K562 (cell line): Measurements from ENCODE around the gene ACAA2. TPM values are rescaled to one million over a fixed set of nuclear protein-coding genes. Genes with fewer than 3 reads are reported as not detected.

Experiments used
- ARID2 ChIP-seq: fragments of 450-650 bp; IDR thresholded peaks from 2 replicates; pipeline ENCODE4 v1.6.1; 2017; ENCODE audit warnings: antibody characterized with exemption, mild to moderate bottlenecking
- CLOCK ChIP-seq: fragments of 250-450 bp; sonication (Bioruptor Pico); IDR thresholded peaks from 2 replicates; pipeline ENCODE4 v1.4.0; 2020; ENCODE audit warnings: mild to moderate bottlenecking, moderate library complexity, borderline replicate concordance
- SMC3 ChIP-seq: conservative IDR thresholded peaks from 2 replicates; pipeline ENCODE4 v1.6.1; 2011; ENCODE audit warnings: low read depth, low read length, improper control_type of control experiment; ENCODE audit not compliant: insufficient read depth
- polyA plus RNA-seq, 8 experiments: library from polyadenylated mRNA; depleted of rRNA in 4 of 8; stranded (reverse) in 5 of 8; unstranded in 3 of 8; fragments of >200 nt; fragmentation: Nextera tagmentation in 2 of 8; fragmentation: Illumina TruSeq in 1 of 8; extraction: Ambion mirVana in 2 of 8; extraction: Trizol in 1 of 8; gene quantifications; 2 replicates each; pipeline versions ENCODE4 v1.2.1 to v1.2.3, GENCODE V29; 2011 to 2014; ENCODE audit warnings: inconsistent platforms in 1 of 8, missing spikeins in 1 of 8
- total RNA-seq, 7 experiments: library from RNA; depleted of rRNA in 6 of 7; stranded (reverse); fragments of >200 nt in 6 of 7; fragmentation: Illumina TruSeq in 2 of 7; extraction: Trizol in 2 of 7; gene quantifications; 2 replicates each; pipeline versions ENCODE4 v1.2.1 to v1.2.3, GENCODE V29; 2011 to 2021; ENCODE audit warnings: low replicate concordance in 1 of 7
- TF ChIP-seq, protein P1 (sequence below), 2 experiments: fragments of 450-650 bp; formaldehyde crosslinking in 1 of 2; IDR thresholded peaks; 2 replicates each; pipeline versions ENCODE4 v1.4.0 to v1.6.1; 2014 to 2020; ENCODE audit warnings: mild to moderate bottlenecking in 2 of 2, borderline replicate concordance in 1 of 2, low read depth in 1 of 2

ACAA2 gene
- total and polyA plus RNA-seq, 9 of the 15 experiments (the other 6 are each of a cell fraction or from before 2014, with no cell fraction given), result 13.2 to 31.5 (median 21.7) TPM

DNA sequence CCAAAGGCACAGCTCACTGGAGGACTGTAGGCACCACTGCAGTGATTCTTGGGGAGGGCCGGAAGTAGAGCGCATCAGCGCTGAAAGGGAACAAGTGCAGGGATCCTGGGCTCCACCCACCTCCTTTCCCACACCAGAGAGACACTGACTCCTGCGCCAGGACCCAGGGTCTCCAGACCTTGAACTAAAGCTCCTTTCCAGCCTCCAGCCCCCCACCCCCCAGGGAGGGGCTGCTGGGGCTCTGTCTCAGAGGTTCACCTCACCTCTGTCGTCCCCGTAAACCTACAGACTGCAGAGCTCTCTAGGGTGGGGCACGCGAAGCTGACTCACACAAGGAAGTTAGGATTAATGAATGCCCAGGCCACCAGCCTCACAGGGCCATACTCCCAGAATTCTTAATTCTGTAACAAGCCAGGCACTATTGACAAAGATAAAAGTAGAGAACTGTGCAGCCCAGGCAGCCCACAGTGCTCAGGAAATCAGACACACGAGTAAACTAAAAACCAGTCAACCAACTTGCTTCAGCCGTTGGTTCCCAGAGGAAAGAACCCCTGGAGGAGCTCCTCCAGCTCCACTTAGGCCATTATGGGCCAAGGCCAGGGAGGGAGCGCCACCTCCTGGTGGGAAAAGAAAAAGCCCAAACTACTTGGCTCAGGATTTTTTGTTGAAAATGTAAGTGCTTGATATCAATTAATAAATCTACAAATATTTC lies 45.1 kb upstream of the ACAA2 start (continued):
- TF ChIP-seq SMC3, result peak; percentile 69
- no peak for TF ChIP-seq CLOCK (CRISPR knock-in tag)
- TF ChIP-seq ARID2, result peak; percentile 30; the same call in 1 of the 2 replicates
- TF ChIP-seq, protein P1, sequence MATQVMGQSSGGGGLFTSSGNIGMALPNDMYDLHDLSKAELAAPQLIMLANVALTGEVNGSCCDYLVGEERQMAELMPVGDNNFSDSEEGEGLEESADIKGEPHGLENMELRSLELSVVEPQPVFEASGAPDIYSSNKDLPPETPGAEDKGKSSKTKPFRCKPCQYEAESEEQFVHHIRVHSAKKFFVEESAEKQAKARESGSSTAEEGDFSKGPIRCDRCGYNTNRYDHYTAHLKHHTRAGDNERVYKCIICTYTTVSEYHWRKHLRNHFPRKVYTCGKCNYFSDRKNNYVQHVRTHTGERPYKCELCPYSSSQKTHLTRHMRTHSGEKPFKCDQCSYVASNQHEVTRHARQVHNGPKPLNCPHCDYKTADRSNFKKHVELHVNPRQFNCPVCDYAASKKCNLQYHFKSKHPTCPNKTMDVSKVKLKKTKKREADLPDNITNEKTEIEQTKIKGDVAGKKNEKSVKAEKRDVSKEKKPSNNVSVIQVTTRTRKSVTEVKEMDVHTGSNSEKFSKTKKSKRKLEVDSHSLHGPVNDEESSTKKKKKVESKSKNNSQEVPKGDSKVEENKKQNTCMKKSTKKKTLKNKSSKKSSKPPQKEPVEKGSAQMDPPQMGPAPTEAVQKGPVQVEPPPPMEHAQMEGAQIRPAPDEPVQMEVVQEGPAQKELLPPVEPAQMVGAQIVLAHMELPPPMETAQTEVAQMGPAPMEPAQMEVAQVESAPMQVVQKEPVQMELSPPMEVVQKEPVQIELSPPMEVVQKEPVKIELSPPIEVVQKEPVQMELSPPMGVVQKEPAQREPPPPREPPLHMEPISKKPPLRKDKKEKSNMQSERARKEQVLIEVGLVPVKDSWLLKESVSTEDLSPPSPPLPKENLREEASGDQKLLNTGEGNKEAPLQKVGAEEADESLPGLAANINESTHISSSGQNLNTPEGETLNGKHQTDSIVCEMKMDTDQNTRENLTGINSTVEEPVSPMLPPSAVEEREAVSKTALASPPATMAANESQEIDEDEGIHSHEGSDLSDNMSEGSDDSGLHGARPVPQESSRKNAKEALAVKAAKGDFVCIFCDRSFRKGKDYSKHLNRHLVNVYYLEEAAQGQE (IDR thresholded peaks at IDR 0.05; ENCODE audit: borderline replicate concordance), result peak; percentile 72
- TF ChIP-seq, protein P1 (CRISPR knock-in tag; IDR thresholded peaks at IDR 0.05; ENCODE audit: low read depth), result no peak
